ENCODE results near the gene DNALI1.
"Not testable (repeated sequence)": the region's sequence is repeated elsewhere in the genome, so short reads cannot be mapped to it uniquely, and the experiment has no call there.

The DNALI1 gene

GRCh38 chr1:37556712-37557196 lies at the start of gene DNALI1:
Gene DNALI1 (plus strand): TSS chr1:37556940. CDS start chr1:37556995, 55 bp downstream.
- no peak for DNase-seq (ENCODE audit: low read depth in 2 of 2, low spot score in 1 of 2)

GRCh38 chr1:37509181-37509580 lies 47.6 kb upstream of the DNALI1 start:
- DNase-seq (ENCODE audit: low read depth in 2 of 2, low spot score in 1 of 2) = no peak

DNA sequence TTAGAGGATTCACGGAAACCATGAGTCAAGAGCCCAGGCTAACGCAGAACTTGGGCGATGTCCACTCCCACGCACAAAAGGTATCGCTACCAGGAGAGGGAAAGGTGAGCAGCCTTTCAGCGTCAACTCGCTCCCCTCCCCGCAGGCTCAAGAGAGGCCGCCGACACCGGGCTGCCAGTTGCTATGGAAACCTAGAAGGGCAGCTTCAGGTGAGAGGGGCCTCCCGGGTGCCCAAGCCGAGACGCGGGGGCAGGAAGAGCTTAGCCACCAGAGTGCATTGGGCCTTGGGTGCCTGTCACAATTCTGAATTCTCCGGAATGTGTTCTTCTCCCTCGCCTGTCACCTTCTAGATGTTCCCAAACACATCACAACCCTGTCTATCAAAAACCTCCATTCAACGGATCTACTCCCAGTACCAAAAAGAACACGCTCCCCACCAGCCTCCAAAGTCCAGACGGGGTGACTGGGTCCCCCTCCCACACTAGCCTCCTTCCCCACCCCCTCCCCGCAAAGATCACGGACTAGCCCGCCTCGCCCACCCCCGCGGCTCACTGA lies 42.9 kb upstream of the DNALI1 start:
- peak in 1 of 2 donors; percentile 10 for DNase-seq (ENCODE audit: low read depth in 2 of 2, low spot score in 1 of 2)

- DNase-seq (ENCODE audit: low read depth in 2 of 2, low spot score in 1 of 2) = peak; percentile 65 to 68
Measured at GRCh38 chr1:37514350-37515184, 42.2 kb upstream of the DNALI1 start, which contains the start of gene MEAF6. Gene MEAF6 (minus strand): TSS chr1:37514766. CDS start chr1:37514746, 20 bp downstream.

GRCh38 chr1:37515185-37516034 lies 41.3 kb upstream of the DNALI1 start:
- DNase-seq (ENCODE audit: low read depth in 2 of 2, low spot score in 1 of 2) = no peak

- DNase-seq (ENCODE audit: low read depth in 2 of 2, low spot score in 1 of 2) = no peak
Measured at GRCh38 chr1:37517569-37517968, 39.2 kb upstream of the DNALI1 start.

DNA sequence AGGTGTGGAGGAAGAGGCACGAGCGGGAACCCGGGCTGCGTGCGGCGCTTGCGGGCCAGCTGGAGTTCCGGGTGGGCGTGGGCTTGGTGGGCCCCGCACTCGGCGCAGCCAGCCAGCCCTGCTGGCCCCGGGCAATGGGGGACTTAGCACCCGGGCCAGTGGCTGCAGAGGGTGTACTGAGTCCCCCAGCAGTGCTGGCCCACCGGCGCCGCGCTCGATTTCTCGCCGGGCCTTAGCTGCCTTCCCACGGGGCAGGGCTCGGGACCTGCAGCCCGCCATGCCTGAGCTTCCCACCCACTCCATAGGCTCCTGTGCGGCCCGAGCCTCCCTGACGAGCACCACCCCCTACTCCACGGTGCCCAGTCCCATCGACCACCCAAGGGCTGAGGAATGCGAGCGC lies 38.5 kb upstream of the DNALI1 start:
- not testable (repeated sequence) for DNase-seq (ENCODE audit: low read depth in 2 of 2, low spot score in 1 of 2)

DNA sequence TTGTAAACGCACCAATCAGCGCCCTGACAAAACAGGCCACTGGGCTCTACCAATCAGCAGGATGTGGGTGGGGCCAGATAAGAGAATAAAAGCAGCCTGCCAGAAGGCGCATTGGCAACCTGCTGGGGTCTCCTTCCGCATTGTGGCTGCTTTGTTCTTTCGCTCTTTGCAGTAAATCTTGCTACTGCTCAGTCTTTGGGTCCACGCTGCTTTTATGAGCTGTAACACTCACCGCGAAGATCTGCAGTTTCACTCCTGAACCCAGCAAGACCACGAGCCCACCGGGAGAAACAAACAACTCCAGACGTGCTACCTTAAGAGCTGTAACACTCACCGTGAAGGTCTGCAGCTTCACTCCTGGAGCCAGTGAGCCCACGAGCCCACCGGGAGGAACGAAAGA lies 37.8 kb upstream of the DNALI1 start:
- peak in 1 of 2 donors; percentile 1 for DNase-seq (ENCODE audit: low read depth in 2 of 2, low spot score in 1 of 2)

- DNase-seq (ENCODE audit: low read depth in 2 of 2, low spot score in 1 of 2) = no peak
Measured at GRCh38 chr1:37519613-37520012, 37.1 kb upstream of the DNALI1 start.

DNA sequence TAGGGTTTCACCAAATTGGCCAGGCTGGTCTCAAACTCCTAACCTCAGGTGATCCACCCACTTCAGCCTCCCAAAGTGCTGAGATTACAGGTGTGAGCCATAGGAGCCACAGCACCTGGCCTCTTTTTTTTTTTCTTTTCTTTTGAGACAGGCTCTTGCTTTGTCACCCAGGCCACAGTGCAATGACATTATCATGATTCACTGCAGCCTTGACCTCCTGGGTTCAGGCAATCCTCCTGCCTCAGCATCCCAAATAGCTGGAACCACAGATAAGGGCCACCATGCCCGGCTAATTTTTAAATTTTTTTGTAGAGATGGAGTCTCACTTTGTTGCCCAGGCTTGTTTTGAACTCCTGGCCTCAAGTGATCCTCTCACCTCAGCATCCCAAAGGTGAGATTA lies 26.9 kb upstream of the DNALI1 start:
- not testable (repeated sequence) for DNase-seq (ENCODE audit: low read depth in 2 of 2, low spot score in 1 of 2)

GRCh38 chr1:37532418-37533156 lies 24.2 kb upstream of the DNALI1 start:
- DNase-seq (ENCODE audit: low read depth in 2 of 2, low spot score in 1 of 2) = not testable (repeated sequence)

GRCh38 chr1:37533317-37534093 lies 23.2 kb upstream of the DNALI1 start:
- DNase-seq (ENCODE audit: low read depth in 2 of 2, low spot score in 1 of 2) = no peak

DNA sequence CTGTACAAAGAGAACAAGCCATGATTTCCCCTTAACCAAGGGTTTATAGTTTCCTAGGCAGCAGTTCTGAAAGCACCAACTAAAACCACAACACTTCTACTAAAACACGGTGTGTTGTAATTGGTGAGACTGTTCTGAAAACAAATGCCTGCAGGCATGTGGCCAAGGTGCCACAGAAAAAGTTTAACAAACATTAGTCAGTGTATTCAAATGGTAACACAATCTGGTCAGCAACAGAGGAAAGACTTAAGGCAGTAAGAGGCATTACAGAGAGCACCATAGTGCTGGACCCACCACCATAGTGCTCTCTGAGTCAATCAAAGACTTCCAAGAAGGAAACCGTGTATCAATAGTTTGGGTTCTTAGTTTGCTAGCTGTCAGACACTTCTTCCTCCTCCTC lies 19.4 kb upstream of the DNALI1 start:
- no peak for DNase-seq (ENCODE audit: low read depth in 2 of 2, low spot score in 1 of 2)

- DNase-seq (ENCODE audit: low read depth in 2 of 2, low spot score in 1 of 2) = not testable (repeated sequence)
Measured at GRCh38 chr1:37539154-37539553, 17.6 kb upstream of the DNALI1 start.

DNA sequence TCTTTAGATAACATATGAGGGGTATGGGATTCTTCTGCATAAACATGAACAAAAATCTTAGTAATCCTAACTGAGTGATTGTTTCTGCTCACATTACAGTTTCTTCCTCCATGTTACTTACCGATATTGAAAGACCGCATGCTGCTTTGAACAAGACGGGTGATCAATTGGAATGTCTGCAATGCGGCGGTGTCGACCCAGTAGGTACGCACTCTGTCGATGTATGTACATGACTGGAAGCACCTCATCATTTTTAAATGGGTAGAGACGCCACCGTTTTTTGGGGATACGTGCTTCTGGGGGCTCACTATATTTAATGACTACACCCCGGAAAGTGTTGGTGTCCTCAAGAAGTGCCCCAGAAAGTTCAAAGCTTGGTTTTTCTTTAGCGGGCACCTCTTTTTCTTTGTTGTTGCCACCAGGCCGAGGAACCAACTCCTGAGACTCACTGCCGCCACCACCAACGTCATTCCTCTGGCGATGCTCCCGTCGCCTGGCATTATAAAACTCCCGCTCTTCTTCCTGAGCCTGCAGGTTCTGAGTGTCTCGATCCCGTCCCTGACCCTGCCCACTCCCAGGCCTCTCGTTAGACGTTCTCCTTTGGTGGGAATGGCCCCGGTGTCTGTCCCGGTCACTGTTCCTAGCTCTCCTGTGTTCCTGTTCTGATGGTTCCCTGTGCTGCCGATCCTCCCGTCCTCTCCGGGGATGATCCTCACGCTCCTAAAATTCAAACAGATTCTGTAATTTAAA lies 16.5 kb upstream of the DNALI1 start:
- DNase-seq (ENCODE audit: low read depth in 2 of 2, low spot score in 1 of 2) = no peak

- no peak for DNase-seq (ENCODE audit: low read depth in 2 of 2, low spot score in 1 of 2)
Measured at GRCh38 chr1:37544530-37544929, 12.2 kb upstream of the DNALI1 start.

DNA sequence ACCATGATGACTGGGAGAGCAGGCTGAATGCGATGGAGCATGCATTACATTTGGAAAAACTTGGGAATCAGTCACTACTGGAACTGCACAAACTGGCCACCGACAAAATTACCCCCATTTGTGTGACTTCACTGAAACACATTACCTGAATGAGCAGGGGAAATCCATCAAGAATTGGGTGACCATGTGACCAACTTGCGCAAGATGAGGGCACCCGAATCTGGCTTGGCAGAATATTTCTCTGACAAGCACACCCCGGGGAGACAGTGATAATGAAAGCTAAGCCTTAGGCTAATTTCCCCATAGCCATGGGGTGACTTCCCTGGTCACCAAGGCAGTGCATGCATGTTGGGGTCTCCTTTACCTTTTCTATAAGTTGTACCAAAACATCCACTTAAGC lies 11.7 kb upstream of the DNALI1 start:
- no peak for DNase-seq (ENCODE audit: low read depth in 2 of 2, low spot score in 1 of 2)

GRCh38 chr1:37549341-37549740 lies 7.4 kb upstream of the DNALI1 start:
- DNase-seq (ENCODE audit: low read depth in 2 of 2, low spot score in 1 of 2) = no peak

DNA sequence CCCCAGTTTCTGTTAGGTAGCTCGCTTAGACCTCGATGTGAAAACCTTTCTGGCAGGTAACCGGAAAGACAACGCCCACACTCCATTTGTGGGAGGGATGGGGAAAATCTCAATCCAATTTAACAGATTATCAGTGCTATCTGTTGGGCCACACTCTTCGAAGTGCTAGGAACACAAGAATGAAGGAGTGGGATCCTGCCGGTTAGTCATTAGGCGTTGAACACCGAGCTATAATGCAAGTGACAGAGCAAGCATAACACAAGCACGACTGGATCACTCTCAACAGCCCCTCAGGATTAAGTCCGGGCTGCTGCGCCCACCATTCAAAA lies 3.2 kb upstream of the DNALI1 start:
- no peak for DNase-seq (ENCODE audit: low read depth in 2 of 2, low spot score in 1 of 2)

Measured in stimulated activated CD8-positive, alpha-beta memory T cell treated with anti-CD3 and anti-CD28 coated beads, Interleukin-4, amount 100 ng/mL, for 1 hour (primary cell).